DMS153 (cell line): ENCODE data around the gene FGFBP3.

Experiments
- DNase-seq: peaks from one replicate; lab custom pipeline; 2025; lab: John Stamatoyannopoulos, UW

The FGFBP3 gene, protein sequence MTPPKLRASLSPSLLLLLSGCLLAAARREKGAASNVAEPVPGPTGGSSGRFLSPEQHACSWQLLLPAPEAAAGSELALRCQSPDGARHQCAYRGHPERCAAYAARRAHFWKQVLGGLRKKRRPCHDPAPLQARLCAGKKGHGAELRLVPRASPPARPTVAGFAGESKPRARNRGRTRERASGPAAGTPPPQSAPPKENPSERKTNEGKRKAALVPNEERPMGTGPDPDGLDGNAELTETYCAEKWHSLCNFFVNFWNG

GRCh38 chr10:91909117-91909677 is at the start of gene FGFBP3:
Gene FGFBP3 (minus strand): TSS chr10:91909486. CDS start chr10:91908969, 517 bp downstream.
- no peak for DNase-seq

- DNase-seq, result no peak
Measured at GRCh38 chr10:91957091-91957490, 47.8 kb upstream of the FGFBP3 start.

DNA sequence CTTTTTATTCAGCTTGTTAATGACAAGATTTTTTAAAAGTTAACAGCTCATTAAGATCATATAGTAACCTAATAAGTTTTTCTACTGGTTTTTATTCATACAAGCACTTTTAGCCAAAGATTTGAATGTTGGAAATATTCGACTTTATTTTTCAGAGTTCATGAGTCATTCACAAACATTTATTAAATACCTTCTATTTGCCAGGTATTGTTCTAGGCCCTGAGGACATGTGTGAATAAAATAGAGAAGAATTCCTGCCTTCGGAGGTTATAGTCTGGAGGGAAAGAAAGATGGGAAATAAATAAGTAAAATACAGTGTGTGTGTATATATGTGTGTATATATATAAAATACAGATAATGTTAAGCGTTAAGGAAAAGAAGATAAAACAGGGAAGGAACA is 45.8 kb upstream of the FGFBP3 start:
- no peak for DNase-seq

DNA sequence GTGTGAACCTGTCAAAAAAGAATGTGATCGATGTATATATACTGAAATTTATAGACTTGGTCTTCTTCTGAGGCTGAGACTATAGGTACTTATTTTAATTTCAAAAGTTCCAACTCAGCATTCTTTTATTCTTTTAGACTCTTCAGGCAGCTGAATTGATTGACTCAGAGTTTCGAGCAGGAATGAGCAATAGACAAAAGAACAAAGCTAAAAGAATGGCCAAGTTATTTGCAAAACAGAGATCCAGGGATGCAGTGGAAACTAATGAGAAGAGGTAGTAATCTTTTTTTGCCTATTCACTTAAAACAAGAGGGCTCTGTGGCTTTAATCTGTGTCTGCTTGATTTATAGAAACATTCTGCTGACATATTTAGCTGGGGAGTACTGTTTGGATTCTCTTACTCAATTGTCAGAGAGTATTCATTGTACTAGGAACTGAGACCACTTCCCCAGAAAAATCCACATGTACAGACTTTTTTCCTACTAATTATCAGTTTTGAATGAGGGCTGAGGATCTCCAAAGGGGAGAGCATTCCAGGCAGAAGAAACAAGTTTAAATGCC is 44.4 kb upstream of the FGFBP3 start:
- DNase-seq, result no peak

- DNase-seq, result no peak
Measured at GRCh38 chr10:91944880-91945630, 35.8 kb upstream of the FGFBP3 start.

DNA sequence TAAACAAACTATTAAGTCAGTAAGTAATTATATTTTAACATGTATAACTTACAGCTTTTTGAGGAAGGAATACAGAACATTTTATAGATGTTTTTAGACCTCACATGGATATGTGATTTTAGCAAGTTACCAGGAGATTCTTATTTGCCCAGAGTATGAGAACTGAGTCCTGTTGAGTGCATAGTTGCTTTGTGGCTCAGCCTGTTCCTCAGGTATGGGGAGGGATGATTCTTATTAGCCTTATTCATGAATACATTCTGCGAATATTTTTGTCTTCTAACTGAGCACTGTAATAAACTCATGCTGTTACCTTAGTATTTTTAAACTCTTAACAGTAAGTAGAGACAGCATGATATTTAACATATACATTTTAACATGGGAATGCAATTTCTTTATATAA is 32.1 kb upstream of the FGFBP3 start:
- DNase-seq, result no peak

- no peak for DNase-seq
Measured at GRCh38 chr10:91939653-91940052, 30.4 kb upstream of the FGFBP3 start.

GRCh38 chr10:91935886-91936285 is 26.6 kb upstream of the FGFBP3 start:
- no peak for DNase-seq

- DNase-seq, result no peak
Measured at GRCh38 chr10:91932737-91933136, 23.5 kb upstream of the FGFBP3 start.

- no peak for DNase-seq
Measured at GRCh38 chr10:91931526-91932190, 22.4 kb upstream of the FGFBP3 start.

- no peak for DNase-seq
Measured at GRCh38 chr10:91930939-91931338, 21.7 kb upstream of the FGFBP3 start.

DNA sequence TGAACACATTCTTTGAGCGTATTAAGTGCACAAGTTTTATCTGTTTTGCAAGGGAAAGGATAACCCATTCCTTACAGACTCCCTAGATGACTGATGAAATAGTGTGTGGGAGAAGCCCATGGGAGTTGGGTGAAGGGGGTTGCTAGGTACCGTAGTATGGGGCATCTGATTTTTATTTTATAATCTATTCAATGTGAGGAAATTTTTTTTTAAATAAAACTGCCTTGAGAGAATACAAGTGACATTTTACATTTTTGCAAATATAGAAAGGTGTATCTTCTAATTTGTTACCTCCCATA is 15.7 kb upstream of the FGFBP3 start:
- DNase-seq, result no peak

- no peak for DNase-seq
Measured at GRCh38 chr10:91924212-91925021, 15.1 kb upstream of the FGFBP3 start.

DNA sequence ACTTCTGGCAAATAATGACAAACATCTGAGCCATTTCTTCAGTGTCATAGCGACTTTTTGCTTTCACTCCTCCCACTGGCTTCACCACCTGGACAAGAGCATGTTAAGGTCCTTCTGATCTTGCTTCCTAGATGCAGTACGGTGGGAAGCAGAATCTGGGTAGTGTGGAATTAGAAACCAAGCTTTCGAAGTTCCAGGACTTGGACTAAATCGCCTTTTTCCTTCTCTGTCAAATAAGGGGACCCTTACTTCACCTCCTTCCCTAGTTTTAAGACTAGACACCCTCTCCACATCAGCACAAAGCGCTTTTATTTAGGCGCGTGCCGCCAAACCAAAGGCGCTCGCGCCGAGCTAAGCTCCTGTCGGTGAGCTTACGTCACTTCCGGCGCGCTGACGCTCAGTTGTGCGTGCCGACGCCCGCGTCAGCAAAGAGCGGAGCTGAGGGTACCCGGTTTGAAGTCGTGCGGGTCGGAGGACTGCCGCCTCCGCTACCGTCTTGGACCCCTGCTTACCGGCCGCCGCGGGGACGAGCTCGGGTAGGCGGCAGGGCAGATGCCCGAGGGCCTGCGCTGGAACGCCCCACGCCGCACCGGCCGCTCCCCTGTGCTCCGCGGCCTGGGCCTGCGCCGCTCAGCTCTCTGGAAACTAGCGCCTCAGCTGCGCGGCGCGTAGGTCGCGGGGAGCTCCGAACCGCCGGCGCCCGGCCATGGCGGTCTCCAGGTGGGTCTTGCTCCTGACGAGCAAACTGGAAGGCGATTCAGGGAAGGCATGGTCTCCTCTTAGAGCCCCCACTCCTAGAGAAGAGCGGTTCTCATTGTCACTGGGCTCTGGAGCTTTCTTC is 14.3 kb upstream of the FGFBP3 start, which contains the start of gene BTAF1:
Gene BTAF1, plus strand, starts transcription at position 400 of the 841 bp plus-strand sequence. Its CDS starts 307 bp downstream, at position 707.
- DNase-seq, result peak; percentile 81

GRCh38 chr10:91919651-91920050 is 10.4 kb upstream of the FGFBP3 start:
- DNase-seq, result no peak

DNA sequence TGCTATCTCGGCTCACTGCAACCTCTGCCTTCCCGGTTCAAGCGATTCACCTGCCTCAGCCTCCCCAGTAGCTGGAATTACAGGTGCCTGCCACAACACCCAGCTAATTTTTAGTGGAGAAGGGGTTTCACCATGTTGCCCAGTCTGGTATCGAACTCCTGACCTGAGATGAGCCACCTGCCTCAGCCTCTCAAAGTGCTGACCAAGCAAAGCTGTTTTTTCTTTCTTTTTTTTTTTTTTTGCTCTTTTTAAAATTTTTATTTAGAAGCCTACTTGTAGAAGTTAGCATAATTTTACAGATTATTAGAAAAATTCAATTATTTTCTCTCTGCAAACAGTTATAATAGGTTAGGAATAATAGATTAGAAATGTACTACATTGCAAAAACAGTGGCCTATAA is 1.2 kb upstream of the FGFBP3 start:
- DNase-seq, result no peak

GRCh38 chr10:91908337-91909116 is 759 bp downstream of the FGFBP3 start:
- DNase-seq, result peak; percentile 74

- no peak for DNase-seq
Measured at GRCh38 chr10:91907914-91908336, 1.4 kb downstream of the FGFBP3 start.

GRCh38 chr10:91907033-91907594 is 2.2 kb downstream of the FGFBP3 start:
- DNase-seq, result no peak
